NCI-H1694 (cell line): ENCODE data around the gene COX7A2L.

Source experiments
- DNase-seq: peaks from one replicate; lab custom pipeline; 2025; lab: John Stamatoyannopoulos, UW

COX7A2L gene

GRCh38 chr2:42317486-42317885 is 43.5 kb downstream of the COX7A2L start:
- DNase-seq, result no peak

- DNase-seq, result no peak
These were observed 44.1 kb downstream of the COX7A2L start for GRCh38 chr2:42316910-42317309.

- DNase-seq, result no peak
These were observed 45.1 kb downstream of the COX7A2L start for GRCh38 chr2:42315844-42316470.

- DNase-seq, result no peak
These were observed 46.0 kb downstream of the COX7A2L start for GRCh38 chr2:42314892-42315468.

GRCh38 chr2:42312106-42312505 is 48.9 kb downstream of the COX7A2L start:
- DNase-seq, result no peak

GRCh38 chr2:42310007-42310515 is 51.0 kb downstream of the COX7A2L start:
- no peak for DNase-seq

GRCh38 chr2:42309366-42309765 is 51.7 kb downstream of the COX7A2L start:
- DNase-seq, result no peak

GRCh38 chr2:42307180-42307579 is 53.8 kb downstream of the COX7A2L start:
- DNase-seq, result no peak

- DNase-seq, result no peak
These were observed 56.8 kb downstream of the COX7A2L start for GRCh38 chr2:42304059-42304713.

GRCh38 chr2:42303252-42303651 is 57.8 kb downstream of the COX7A2L start:
- DNase-seq, result no peak

GRCh38 chr2:42300527-42300926 is 60.5 kb downstream of the COX7A2L start:
- no peak for DNase-seq
